Liver (tissue), 9 donors: ENCODE measurements around the gene STRIT1. TPM values are rescaled to one million over a fixed set of nuclear protein-coding genes. Genes with fewer than 3 reads are reported as not detected.

ENCODE experiments used
- DNase-seq: peaks from one replicate; pipeline ENCODE4 v3.0.0-alpha.2; 2017; ENCODE audit warnings: low spot score
- H3K27ac ChIP-seq, 2 donors: one replicate each; pipeline ENCODE4 v1.7.0; 2013; ENCODE audit warnings: inconsistent platforms in 2 of 2, low read length in 2 of 2, control low read depth in 1 of 2, low read depth in 1 of 2, mild to moderate bottlenecking in 1 of 2
- H3K27me3 ChIP-seq, 4 donors: one replicate each; pipeline versions ENCODE4 v1.6.1 to v1.7.0; 2013; ENCODE audit warnings: low read length in 3 of 4, inconsistent platforms in 1 of 4, mild to moderate bottlenecking in 1 of 4, moderate library complexity in 1 of 4; ENCODE audit not compliant: control insufficient read depth in 4 of 4, insufficient read depth in 4 of 4
- H3K36me3 ChIP-seq, 4 donors: one replicate each; pipeline versions ENCODE4 v1.6.1 to v1.7.0; 2013; ENCODE audit warnings: low read length in 3 of 4, mild to moderate bottlenecking in 3 of 4, low read depth in 1 of 4, moderate library complexity in 1 of 4; ENCODE audit not compliant: control insufficient read depth in 4 of 4, insufficient read depth in 3 of 4
- H3K4me1 ChIP-seq, 4 donors: one replicate each; pipeline versions ENCODE4 v1.6.1 to v1.7.0; 2013; ENCODE audit warnings: low read length in 3 of 4, mild to moderate bottlenecking in 3 of 4, moderate library complexity in 1 of 4; ENCODE audit not compliant: control insufficient read depth in 4 of 4, insufficient read depth in 4 of 4
- H3K4me3 ChIP-seq, 3 donors: one replicate each; pipeline versions ENCODE4 v1.6.1 to v1.7.0; 2013; ENCODE audit warnings: low read length in 3 of 3, control low read depth in 1 of 3, low read depth in 1 of 3, mild to moderate bottlenecking in 1 of 3
- H3K9ac ChIP-seq, 2 donors: one replicate each; pipeline ENCODE4 v1.7.0; 2013; ENCODE audit warnings: low read length in 2 of 2, mild to moderate bottlenecking in 2 of 2, moderate library complexity in 2 of 2, control low read depth in 1 of 2, low read depth in 1 of 2
- H3K9me3 ChIP-seq, 4 donors: one replicate each; pipeline versions ENCODE4 v1.6.1 to v1.7.0; 2013; ENCODE audit warnings: low read length in 3 of 4; ENCODE audit not compliant: control insufficient read depth in 4 of 4
- ATF3 ChIP-seq: IDR thresholded peaks from 2 replicates; pipeline ENCODE4 v1.6.1; 2016; ENCODE audit warnings: antibody characterized with exemption
- CTCF ChIP-seq: fragments of 150-350 bp; IDR thresholded peaks from 2 replicates; pipeline ENCODE4 v1.5.1; 2017; ENCODE audit warnings: improper control_type of control experiment, low read depth, low read length; ENCODE audit not compliant: missing input control
- EGR1 ChIP-seq, 2 donors: IDR thresholded peaks; 2 replicates each; pipeline ENCODE4 v1.6.1; 2016 to 2018; ENCODE audit warnings: antibody characterized with exemption in 2 of 2, low read depth in 2 of 2
- GABPA ChIP-seq, 2 donors: IDR thresholded peaks in 1 of 2; conservative IDR thresholded peaks in 1 of 2; 2 replicates each; pipeline ENCODE4 v1.6.1; 2016; ENCODE audit warnings: antibody characterized with exemption in 2 of 2, mild to moderate bottlenecking in 1 of 2, moderate library complexity in 1 of 2
- HNF4A ChIP-seq, 2 donors: conservative IDR thresholded peaks; 2 replicates each; pipeline ENCODE4 v1.6.1; 2016; ENCODE audit warnings: antibody characterized with exemption in 2 of 2, mild to moderate bottlenecking in 2 of 2
- HNF4G ChIP-seq: IDR thresholded peaks from 2 replicates; pipeline ENCODE4 v1.6.1; 2016; ENCODE audit warnings: antibody characterized with exemption
- JUND ChIP-seq, 2 donors: IDR thresholded peaks; 2 replicates each; pipeline ENCODE4 v1.6.1; 2016; ENCODE audit warnings: antibody characterized with exemption in 2 of 2
- MAX ChIP-seq: IDR thresholded peaks from 2 replicates; pipeline ENCODE4 v1.6.1; 2016; ENCODE audit warnings: antibody characterized with exemption
- NR2F2 ChIP-seq: IDR thresholded peaks from 2 replicates; pipeline ENCODE4 v1.6.1; 2016; ENCODE audit warnings: antibody characterized with exemption
- RAD21 ChIP-seq, 2 donors: IDR thresholded peaks; 2 replicates each; pipeline ENCODE4 v1.6.1; 2016; ENCODE audit warnings: antibody characterized with exemption in 2 of 2, mild to moderate bottlenecking in 2 of 2
- REST ChIP-seq: IDR thresholded peaks from 2 replicates; pipeline ENCODE4 v1.6.1; 2016; ENCODE audit warnings: antibody characterized with exemption, mild to moderate bottlenecking
- RXRA ChIP-seq, 2 donors: IDR thresholded peaks; 2 replicates each; pipeline ENCODE4 v1.6.1; 2017 to 2018; ENCODE audit warnings: antibody characterized with exemption in 2 of 2, mild to moderate bottlenecking in 1 of 2
- SP1 ChIP-seq: IDR thresholded peaks from 2 replicates; pipeline ENCODE4 v1.6.1; 2018; ENCODE audit warnings: antibody characterized with exemption, mild to moderate bottlenecking
- YY1 ChIP-seq: IDR thresholded peaks from 2 replicates; pipeline ENCODE4 v1.6.1; 2016; ENCODE audit warnings: antibody characterized with exemption, mild to moderate bottlenecking
- ZBTB33 ChIP-seq: IDR thresholded peaks from 2 replicates; pipeline ENCODE4 v1.6.1; 2016; ENCODE audit warnings: antibody characterized with exemption
- WGBS: extraction: QIAGEN DNeasy Blood & Tissue Kit; methylation state at CpG from one replicate; pipeline ENCODE4 v1.1.7; 2013; 5-methylcytosine and 5-hydroxymethylcytosine counted together
- polyA plus RNA-seq, 2 donors: library from polyadenylated mRNA; stranded (reverse) in 1 of 2; unstranded in 1 of 2; fragments of 200-250 nt in 1 of 2; fragments of >200 nt in 1 of 2; fragmentation: Nextera tagmentation in 1 of 2; extraction: Ambion mirVana in 1 of 2; gene quantifications; one replicate each; pipeline versions ENCODE4 v1.2.1 to v1.2.3, GENCODE V29; 2013 to 2015
- total RNA-seq, 2 donors: library from RNA; depleted of rRNA; stranded (reverse); fragments of >200 nt; gene quantifications; one replicate each; pipeline ENCODE4 v1.2.3, GENCODE V29; 2014
- donor health status: healthy.
- donor health status: healthy.
- donor health status: healthy.
- donor health status: healthy.
- donor health status: healthy.

Gene STRIT1
- total and polyA plus RNA-seq, 4 donors: not detected

- WGBS: 73% methylated on average over 8 of the region's 8 CpGs
- Histone ChIP-seq H3K27ac (no peak overlapping the region), H3K36me3 (no peaks in the 10 kb centered on the region), H3K4me3 (no peak overlapping the region), H3K9ac (no peak overlapping the region), H3K27me3 (no peaks in the 10 kb centered on the region), H3K4me1 (no peaks in the 10 kb centered on the region), H3K9me3 (no peaks in the 10 kb centered on the region)
- TF ChIP-seq ZBTB33 (no peak), SP1 (no peak), MAX (no peak), GABPA (IDR thresholded peaks at IDR 0.05 in 1 of 2, conservative IDR thresholded peaks at IDR 0.05 in 1 of 2) (no peak), YY1 (no peak), HNF4A (conservative IDR thresholded peaks at IDR 0.05) (no peak), CTCF (no peak), JUND (IDR thresholded peaks at IDR 0.05) (no peak), REST (no peak), NR2F2 (no peak), RXRA (IDR thresholded peaks at IDR 0.05) (no peak), HNF4G (no peak), EGR1 (IDR thresholded peaks at IDR 0.05; ENCODE audit: low read depth in 2 of 2) (no peak), ATF3 (no peak), RAD21 (IDR thresholded peaks at IDR 0.05) (no peak)
- DNase-seq: no peak
Measured at GRCh38 chr3:155270485-155271342, 22.8 kb downstream of the STRIT1 start.
